Stimulated activated CD4-positive, alpha-beta T cell treated with anti-CD3 and anti-CD28 coated beads, Interleukin-15, amount 100 ng/mL, for 48 hours (primary cell): Measurements from ENCODE around the gene TAP2.

Experiments
- DNase-seq, 2 donors: peaks; one replicate each; pipeline ENCODE4 v3.0.0-alpha.2; 2020; ENCODE audit warnings: low read depth in 2 of 2

TAP2 gene

GRCh38 chr6:32854376-32855178 lies 16.0 kb upstream of the TAP2 start:
- DNase-seq, result peak in 1 of 2 donors; percentile 42

- DNase-seq, result peak; percentile 93
Observed at GRCh38 chr6:32853541-32854375, 15.2 kb upstream of the TAP2 start, which contains the start of the genes PSMB9 and TAP1. Gene PSMB9, plus strand, starts transcription at chr6:32854192. Its CDS starts 38 bp downstream, at chr6:32854230. Gene TAP1, minus strand, starts transcription at chr6:32853704. Its CDS starts 68 bp downstream, at chr6:32853636.

DNA sequence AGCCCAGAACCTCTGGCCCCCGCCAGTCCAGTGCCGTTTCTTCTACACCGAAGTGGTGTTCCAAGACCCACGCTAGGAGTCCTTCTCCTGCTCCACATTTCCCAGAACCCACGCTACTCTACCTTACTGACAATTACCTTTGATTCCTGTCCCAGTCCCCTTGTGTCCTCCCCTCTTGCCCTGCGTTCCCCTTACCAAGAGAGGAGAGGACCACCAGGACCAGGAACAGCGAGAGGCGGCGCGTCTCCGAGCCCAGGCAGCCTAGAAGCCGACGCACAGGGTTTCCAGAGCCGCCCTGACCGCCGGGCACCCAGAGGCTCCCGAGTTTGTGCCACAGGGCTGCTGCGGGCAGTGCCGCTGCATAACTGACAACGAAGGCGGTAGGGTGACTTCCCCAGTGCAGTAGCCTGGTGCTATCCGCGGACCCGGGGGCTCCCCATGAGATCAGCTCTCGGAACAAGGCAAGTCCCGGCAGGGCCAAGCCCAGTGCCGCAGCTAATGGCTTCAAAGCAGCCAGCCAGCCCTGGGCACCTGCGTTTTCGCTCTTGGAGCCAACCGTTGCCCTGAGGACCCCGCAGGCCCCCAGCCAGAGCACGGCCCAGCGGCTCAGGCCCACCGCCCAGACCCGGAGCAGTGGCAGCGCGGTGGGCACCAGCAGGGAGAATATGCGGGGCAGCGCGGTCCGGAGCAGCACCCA lies 14.5 kb upstream of the TAP2 start:
- DNase-seq, result peak in 1 of 2 donors; percentile 35

GRCh38 chr6:32852018-32852843 lies 13.7 kb upstream of the TAP2 start:
- no peak for DNase-seq

- DNase-seq, result no peak
Observed at GRCh38 chr6:32851025-32851424, 12.5 kb upstream of the TAP2 start.

GRCh38 chr6:32849126-32849525 lies 10.6 kb upstream of the TAP2 start:
- DNase-seq, result no peak

- DNase-seq, result no peak
Observed at GRCh38 chr6:32847795-32848194, 9.3 kb upstream of the TAP2 start.

DNA sequence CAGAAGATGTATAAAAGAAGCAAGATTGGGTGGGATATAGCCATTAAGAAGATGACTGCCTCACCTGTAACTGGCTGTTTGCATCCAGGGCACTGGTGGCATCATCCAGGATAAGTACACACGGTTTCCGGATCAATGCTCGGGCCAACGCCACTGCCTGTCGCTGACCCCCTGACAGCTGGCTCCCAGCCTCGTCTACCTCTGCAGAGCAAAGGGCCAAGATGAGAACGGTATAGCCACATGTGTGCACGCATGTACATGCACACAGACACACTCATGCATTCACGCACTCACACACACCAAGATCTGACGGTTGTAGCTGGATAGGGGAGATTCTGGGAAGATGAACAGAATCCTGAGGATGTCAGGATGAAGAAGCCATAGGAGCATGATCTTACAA lies 8.5 kb upstream of the TAP2 start:
- no peak for DNase-seq

- DNase-seq, result no peak
Observed at GRCh38 chr6:32845384-32845884, 6.9 kb upstream of the TAP2 start.

- no peak for DNase-seq
Observed at GRCh38 chr6:32844839-32845383, 6.4 kb upstream of the TAP2 start.

GRCh38 chr6:32843979-32844838 lies 5.7 kb upstream of the TAP2 start, which contains the start of gene PSMB8:
Gene PSMB8, minus strand, starts transcription at chr6:32844047. Its CDS starts 51 bp downstream, at chr6:32843996.
- peak; percentile 97 to 99 for DNase-seq

DNA sequence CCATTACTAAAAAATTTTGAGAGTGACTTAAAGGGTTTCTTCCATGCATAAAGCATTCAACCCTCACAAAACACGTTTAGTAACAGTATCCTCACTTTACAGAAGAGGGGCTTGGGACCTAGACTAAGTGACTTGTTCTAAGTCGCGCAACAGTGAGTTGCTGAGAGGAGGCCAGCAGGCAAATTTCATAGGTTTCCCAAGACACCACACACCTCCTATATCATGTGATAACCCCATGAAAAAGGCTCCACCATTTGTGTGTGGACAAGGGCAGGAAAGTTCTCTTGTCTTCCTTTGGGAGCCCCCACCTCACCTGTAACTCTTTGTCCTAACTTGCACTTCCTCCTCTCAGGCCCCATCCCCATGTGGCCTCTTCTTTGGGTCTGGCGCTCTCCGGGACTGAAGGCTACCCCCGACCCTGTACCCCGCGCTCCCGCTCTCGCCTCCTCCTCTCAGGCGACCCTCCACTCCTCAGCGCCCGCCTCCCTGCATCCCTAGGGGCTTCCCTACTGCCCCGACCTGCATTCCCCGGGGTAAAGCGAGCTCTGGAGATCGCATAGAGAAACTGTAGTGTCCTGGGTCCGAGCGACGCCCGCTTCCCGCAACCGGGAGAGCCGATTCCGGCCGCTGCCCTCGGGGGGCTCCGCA lies 4.9 kb upstream of the TAP2 start:
- no peak for DNase-seq

GRCh38 chr6:32842690-32843089 lies 4.2 kb upstream of the TAP2 start:
- no peak for DNase-seq

DNA sequence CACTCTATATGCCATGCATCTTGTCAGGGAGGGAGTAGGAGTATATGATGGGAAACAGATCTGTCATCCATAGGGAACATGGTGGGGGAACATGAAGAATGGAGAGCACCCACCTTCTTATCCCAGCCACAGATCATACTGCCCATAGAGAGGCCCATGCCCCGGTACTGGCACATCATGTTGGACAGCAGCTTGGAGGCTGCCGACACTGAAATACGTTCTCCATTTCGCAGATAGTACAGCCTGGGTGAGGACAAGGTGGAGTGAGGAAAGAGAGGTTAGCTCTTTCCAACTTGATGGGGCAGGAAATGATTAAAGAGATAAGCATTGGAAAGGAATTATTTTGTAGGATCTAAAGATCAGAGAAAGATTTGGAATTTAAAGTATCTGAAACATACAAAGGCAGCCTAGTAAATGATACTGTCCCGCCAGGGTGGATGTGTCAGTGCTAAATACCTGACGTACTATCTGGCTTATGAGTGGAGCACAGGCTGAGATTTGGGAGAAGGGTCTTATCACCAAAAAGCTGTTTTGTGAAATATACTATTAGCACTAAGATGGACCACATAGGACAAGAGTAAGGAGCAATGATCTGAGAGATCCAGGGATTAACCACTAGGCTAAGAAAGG lies 3.6 kb upstream of the TAP2 start:
- DNase-seq, result no peak

DNA sequence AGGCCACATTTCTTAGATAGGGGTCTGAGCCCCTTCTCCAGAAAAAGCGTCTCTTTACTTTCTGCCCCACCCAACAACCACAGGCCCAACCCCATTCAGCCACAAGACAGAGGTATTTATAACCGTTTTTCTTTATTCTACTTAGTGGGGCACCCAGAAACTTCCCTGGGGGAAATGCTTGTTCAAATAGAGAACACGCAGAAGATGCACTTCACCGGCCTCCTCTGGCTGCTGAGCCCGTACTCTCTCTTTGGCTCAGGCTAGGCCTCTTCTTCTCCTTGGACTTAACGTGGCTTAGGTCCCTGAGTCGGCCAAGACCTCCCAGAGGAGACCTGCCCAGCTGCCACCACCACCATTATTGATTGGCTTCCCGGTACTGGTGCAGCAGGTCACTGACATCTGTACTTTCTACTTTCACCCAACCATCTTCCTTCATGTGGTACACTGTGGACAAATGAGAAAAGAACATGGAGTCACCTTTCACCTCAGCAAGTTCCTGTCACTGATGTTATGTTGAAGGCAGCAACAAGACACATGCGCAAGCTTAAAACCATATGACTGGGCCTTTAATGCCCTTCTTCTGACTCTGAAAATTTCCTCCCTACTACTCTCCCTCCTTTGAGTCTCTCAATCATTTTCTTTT lies 2.2 kb upstream of the TAP2 start:
- no peak for DNase-seq

DNA sequence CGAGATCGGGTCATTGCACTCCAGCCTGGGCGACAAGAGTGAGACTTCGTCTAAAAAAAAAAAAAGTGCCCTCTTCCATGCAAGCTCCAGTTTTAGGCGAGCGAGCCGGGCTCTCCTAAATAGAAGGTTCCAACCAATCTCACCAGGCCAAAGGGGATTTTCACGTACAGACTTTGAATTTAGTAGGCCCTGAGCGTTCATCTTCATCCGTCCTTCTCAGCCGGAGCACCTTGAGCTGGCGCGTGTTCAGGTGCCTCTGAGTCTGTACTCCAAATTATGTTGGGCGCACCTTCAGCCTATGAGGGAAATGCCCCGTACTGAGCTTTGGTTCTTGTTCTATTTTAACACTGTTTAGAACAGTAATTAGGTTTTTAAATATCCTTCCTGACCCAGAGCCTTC lies 817 bp upstream of the TAP2 start:
- no peak for DNase-seq

DNA sequence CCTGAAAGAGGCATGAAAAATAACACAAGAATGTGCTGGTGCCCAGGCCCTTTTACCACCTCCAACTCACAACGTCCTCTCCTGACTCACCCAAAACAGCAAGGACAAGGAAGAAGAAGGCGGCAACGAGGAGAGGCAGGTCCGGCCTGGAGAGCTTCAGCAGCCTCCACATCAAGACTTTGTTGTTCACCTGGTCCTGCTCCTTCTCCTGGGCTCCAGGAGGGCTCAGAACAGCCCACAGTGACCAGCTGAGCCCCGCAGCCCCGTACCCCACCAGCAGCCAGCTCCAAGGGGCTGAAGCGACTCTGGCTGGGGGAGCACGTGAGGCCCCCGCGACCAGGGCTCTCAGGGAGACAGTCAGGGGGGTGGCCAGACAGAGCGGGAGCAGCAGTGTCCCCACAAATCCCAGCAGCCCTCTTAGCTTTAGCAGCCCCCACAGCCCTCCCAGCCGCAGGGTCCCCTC lies 857 bp downstream of the TAP2 start:
- DNase-seq, result no peak

- DNase-seq, result no peak
Observed at GRCh38 chr6:32836873-32837272, 1.7 kb downstream of the TAP2 start.
